Activated naive CD4-positive, alpha-beta T cell treated with anti-CD3 and anti-CD28 coated beads, Interleukin-2, amount 50 U/mL, for 16 hours (primary cell): ENCODE data around the gene SNCG.
"Not testable (repeated sequence)": the region's sequence is repeated elsewhere in the genome, so short reads cannot be mapped to it uniquely, and the experiment has no call there.

Experiments used
- DNase-seq: peaks from one replicate; pipeline ENCODE4 v3.0.0-alpha.2; 2020

The SNCG gene

GRCh38 chr10:86945361-86946212 is 12.8 kb upstream of the SNCG start:
- no peak for DNase-seq

DNA sequence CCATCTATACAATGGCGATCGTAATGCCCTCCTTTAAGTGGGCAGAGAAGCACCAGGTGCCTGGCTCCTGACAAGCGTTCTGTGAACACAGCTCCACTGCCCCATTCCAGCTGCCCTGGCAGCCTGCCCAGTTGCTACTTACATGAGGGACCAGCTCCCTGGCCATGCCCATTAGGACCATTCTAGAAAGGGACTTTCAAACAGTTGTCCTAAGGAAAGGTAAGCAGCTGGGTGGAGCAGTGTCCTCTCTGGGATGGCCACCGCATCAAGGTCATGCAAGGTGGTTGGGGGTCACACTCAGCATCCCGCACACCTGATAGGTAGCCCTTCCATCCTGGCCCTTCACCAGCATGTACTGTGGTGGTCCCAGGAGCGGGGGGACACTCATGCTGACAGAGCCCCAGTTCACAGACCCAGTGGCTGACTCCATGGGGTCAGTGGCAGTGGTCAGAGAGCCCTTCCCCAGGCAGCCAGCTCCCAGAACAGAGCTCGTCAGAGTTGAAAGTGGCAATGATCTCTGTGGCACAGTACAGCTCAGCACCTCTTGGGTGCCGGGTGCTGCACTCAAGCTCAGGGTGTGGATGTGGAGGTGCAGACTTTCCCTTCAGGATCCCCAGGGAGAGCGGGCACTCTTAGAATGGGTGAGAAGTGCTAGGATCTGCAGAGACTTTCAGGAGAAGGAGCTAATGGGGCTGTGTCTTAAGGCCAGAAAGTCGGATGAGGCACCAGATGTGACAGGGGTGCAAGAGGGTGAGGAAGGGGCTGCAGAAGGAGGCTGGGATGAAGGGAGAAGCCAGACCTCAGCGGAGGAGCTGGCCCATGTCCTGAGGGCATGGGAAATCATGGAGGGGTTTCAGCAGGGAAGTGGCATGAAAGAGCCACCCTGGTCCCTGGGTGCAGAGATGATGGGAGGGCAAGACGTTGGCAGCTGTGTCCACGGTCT is 11.9 kb upstream of the SNCG start:
- no peak for DNase-seq

GRCh38 chr10:86947806-86948205 is 10.6 kb upstream of the SNCG start:
- not testable (repeated sequence) for DNase-seq

- no peak for DNase-seq
These were observed 8.1 kb upstream of the SNCG start for GRCh38 chr10:86950349-86950748.

DNA sequence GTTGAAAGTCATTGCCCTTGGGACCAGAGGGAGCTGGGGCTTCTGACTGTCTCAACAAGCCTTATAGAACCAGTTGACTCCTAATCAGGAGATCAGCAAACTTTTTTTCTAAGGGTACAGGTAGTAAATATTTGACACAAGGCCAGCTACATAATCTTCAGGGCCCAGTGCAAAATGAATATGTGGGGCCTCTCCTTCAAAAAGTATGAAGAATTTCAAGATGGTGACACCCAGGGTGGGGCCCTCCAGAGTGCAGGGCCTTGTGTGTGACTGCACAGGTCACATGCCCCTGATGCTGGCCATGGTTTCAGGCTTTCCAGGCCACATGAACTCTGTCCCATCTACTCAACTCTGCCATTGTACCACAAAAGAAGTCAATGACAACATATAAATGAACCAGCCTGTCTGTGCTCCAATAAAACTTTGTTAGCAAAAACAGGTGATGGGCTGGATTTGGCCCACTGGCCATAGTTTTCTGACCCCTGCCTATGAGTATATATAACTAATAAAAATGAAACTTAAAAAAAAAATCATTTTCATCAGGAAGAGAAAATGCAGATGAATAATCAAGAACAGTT is 7.1 kb upstream of the SNCG start:
- DNase-seq, result no peak

GRCh38 chr10:86952106-86952505 is 6.3 kb upstream of the SNCG start:
- no peak for DNase-seq

- DNase-seq, result not testable (repeated sequence)
These were observed 5.7 kb upstream of the SNCG start for GRCh38 chr10:86952697-86953096.

GRCh38 chr10:86953747-86954680 is 4.4 kb upstream of the SNCG start:
- DNase-seq, result no peak

DNA sequence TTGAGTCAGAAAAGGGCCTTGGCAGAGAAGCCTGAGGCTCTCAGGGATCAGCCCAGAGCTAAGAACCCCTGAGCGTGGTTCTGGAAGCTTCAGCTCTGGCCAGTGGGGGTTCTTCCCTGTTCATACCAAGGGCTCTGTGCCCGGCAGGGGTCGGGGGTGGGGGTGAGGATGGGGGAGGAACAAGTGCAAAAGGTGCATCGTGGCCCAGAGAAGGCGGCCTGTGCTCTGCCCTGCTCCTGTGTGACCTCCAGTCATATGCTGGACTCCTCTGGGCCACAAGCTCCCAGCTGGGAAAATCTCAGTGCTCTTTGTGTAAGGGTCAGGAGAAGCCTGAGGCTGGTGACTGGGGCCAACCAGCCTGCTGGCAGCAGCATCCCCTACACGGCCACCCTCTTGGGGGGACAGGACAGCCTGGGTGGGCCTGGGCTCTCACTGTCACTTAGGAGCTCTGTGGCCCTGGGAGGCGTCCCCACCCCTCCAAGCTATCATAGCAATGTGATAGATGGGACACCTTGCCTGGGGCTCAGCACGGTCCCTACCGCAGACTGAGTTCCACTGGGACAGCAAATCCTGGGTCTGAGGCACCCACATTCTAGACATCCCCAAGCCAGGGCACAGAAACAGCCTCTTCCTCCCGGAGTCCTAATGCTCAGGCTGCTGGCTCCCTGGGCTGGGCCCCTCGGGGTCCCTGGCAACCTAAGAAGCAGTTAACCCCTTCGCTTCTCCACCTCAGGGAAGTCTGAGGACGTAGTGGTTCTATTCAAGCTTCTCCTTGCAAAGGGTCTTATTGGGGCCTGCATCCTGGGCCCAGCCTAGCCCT is 3.5 kb upstream of the SNCG start:
- DNase-seq, result no peak

- no peak for DNase-seq
These were observed 2.8 kb upstream of the SNCG start for GRCh38 chr10:86955501-86956194.

DNA sequence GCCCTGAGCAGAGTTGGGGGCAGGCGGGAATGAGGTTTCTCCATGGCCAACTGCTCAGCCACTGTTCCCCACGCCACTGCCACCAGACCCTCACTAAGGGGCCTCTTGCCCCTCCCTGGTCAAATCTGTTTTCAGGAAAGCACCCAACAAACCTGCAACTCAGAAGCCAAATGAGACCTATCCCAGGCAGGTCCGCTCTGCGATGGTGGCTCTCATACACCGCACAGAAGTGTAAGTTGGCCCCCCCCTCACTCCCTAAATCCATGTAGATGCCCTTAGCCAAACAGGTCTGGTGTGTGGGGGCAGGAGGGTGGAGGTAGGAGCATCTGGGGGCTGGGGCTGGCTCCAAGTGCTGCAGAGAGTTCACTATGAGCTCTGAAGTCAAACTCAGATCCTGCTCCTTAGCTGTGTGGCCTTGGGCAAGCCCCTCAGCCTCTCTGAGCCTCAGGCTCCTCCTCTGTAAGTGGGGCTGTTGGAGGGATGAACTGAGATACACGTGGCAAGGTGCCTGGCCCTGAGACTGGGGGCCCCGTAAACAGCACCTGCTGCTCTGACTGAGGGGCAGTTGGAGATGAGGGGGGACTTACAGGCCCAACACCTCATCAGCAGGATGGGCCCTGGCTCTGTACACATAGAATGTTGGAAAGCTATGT is 2.1 kb upstream of the SNCG start:
- no peak for DNase-seq

DNA sequence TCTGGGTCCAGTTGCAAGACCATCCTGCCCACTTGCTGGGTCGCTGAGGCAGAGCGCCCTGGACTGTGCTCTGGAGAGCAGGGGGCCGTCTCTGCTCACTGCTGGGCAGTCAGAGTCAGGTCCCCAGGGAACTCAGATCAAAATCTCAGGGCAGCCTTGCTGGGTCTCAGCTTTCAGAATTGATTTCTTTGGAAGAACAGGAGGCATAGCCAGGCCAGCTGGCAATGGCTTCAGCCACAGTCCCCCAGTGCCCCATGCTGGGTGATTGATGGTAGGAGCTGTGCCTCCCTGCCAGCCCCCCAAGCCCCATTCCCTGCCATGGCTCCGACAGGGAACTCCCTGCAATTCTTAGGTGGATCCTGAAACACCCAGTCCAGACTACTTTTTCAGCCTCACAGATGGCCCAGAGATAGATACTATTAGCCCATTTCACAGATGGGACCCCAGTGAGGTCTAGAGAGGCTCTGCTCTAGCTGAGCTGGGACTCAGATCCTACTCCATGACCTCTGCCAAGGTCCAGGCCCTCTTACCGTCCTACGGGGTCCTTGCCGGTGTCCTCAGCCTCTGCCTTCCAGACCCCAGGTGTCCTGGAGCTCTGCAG is 1.5 kb upstream of the SNCG start:
- no peak for DNase-seq

GRCh38 chr10:86957471-86958115 is 806 bp upstream of the SNCG start, which contains the start of gene MMRN2:
TSS of gene MMRN2 (minus strand) at chr10:86957615. CDS start at chr10:86957541, 74 bp downstream.
- no peak for DNase-seq

GRCh38 chr10:86958901-86959736 is 720 bp downstream of the SNCG start:
- DNase-seq, result no peak

- DNase-seq, result no peak
These were observed 1.3 kb downstream of the SNCG start for GRCh38 chr10:86959737-86960002.

DNA sequence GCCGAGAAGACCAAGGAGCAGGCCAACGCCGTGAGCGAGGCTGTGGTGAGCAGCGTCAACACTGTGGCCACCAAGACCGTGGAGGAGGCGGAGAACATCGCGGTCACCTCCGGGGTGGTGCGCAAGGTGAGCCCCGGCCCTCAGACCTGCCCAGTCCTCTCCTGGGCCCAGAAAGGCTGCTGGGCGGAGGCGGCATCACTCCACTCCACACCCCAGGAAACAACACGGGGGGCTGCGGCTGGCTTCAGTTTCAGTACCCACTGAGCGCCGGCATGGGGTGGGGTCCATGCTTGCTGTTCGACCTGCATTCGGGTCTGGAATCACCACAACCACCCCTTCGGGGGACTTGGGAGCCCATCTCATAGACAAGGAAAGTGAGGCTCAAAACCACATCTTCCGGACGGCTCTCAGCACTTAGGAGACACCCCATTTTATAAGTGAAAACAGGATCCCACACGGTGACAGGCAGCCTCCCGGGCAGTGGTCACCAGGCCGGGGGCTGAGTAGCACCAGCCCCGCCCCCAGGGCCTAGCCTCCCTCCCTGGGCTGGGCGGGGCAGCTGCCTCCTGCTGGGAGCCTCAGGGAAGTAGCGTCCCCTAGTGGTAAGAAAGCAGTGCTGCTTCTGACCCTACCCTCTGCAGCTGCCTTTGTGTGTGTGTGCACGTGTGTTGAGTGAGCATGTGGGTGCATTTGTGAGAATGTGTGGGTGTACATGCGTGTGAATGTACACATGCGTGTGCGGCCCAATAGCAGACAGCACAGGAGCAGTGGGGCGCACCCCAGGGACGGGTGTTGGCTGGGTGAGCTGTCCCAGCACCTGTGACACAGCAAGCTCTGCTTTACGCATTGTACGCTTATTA is 1.8 kb downstream of the SNCG start:
- no peak for DNase-seq

- no peak for DNase-seq
These were observed 2.5 kb downstream of the SNCG start for GRCh38 chr10:86960863-86961434.
